ENCODE results near the gene MPLKIP. TPM values are rescaled to one million over a fixed set of nuclear protein-coding genes. Genes with fewer than 3 reads are reported as not detected.
"Not testable (repeated sequence)": the region's sequence is repeated elsewhere in the genome, so short reads cannot be mapped to it uniquely, and the experiment has no call there.

The MPLKIP gene
- polyA plus RNA-seq, 2 of the 4 experiments (the other 2 are of a cell fraction), result 32.2 to 46.0 TPM

DNA sequence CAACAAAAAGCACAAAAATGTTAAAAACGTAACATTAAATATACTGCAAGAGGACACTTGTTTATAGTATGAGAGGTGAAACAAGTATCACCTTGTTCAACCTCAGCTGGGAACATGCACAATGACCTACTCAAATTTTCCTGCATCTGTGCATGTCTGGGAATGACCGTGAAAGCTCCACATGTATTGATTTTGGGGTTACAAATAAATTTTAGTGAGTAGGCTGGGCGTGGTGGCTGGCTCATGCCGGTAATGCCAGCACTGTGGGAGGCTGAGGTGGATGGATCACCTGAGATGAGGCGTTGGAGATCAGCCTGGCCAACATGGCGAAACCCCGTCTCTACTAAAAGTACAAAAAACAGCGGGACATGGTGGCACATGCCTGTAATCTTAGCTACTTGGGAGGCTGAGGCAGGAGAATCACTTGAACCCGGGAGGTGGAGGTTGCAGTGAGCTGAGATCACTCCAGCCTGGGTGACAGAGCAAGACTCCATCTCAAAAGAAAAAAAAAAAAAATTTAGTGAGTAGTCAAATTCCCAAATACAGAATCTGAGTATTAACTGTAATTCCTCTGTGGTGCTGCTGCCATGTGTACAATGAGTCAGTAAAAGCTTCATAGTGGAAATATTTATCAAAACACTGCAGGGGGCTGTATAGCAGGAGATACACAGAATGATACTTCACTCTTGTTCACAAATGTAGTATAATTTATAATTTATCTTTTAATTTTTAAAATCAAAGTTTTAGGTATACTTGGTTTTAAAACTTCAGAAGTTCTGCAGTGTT lies 41.5 kb upstream of the MPLKIP start:
- Histone ChIP-seq H3K4me2 (no peak overlapping the region), H3K27ac (no peak overlapping the region), H3K4me1 (no peaks in the 10 kb centered on the region), H3K9me3 (no peaks in the 10 kb centered on the region), H3K4me3 (no peak overlapping the region)
- POLR2A ChIA-PET, result no interaction called here
- no peak for TF ChIP-seq ATOH8 (CRISPR knock-in tag; IDR thresholded peaks at IDR 0.05; ENCODE audit: low read depth)
- no peak for TF ChIP-seq NPAS2 (CRISPR knock-in tag; IDR thresholded peaks at IDR 0.05; ENCODE audit: borderline replicate concordance)
- no peak for TF ChIP-seq KDM5A (IDR thresholded peaks at IDR 0.05)
- TF ChIP-seq HMGXB4 (CRISPR knock-in tag; IDR thresholded peaks at IDR 0.05; ENCODE audit: borderline replicate concordance), result no peak
- TF ChIP-seq NFE2L2 (conservative IDR thresholded peaks at IDR 0.05; ENCODE audit: low read length), result no peak
- no peak for TF ChIP-seq HEYL (CRISPR knock-in tag; IDR thresholded peaks at IDR 0.05)
- no peak for TF ChIP-seq FOSL2 (IDR thresholded peaks at IDR 0.05)
- no peak for TF ChIP-seq FOSL2 (CRISPR knock-in tag; IDR thresholded peaks at IDR 0.05)
- no peak for TF ChIP-seq HDAC2 (IDR thresholded peaks at IDR 0.05)
- TF ChIP-seq ZNF302 (CRISPR knock-in tag; IDR thresholded peaks at IDR 0.05), result no peak
- TF ChIP-seq USF2 (IDR thresholded peaks at IDR 0.05), result no peak
- TF ChIP-seq, protein P1, sequence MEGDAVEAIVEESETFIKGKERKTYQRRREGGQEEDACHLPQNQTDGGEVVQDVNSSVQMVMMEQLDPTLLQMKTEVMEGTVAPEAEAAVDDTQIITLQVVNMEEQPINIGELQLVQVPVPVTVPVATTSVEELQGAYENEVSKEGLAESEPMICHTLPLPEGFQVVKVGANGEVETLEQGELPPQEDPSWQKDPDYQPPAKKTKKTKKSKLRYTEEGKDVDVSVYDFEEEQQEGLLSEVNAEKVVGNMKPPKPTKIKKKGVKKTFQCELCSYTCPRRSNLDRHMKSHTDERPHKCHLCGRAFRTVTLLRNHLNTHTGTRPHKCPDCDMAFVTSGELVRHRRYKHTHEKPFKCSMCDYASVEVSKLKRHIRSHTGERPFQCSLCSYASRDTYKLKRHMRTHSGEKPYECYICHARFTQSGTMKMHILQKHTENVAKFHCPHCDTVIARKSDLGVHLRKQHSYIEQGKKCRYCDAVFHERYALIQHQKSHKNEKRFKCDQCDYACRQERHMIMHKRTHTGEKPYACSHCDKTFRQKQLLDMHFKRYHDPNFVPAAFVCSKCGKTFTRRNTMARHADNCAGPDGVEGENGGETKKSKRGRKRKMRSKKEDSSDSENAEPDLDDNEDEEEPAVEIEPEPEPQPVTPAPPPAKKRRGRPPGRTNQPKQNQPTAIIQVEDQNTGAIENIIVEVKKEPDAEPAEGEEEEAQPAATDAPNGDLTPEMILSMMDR (IDR thresholded peaks at IDR 0.05), result no peak
- no peak for TF ChIP-seq ZC3H11A (IDR thresholded peaks at IDR 0.05)
- TF ChIP-seq CHD4 (IDR thresholded peaks at IDR 0.05; ENCODE audit: borderline replicate concordance), result no peak
- TF ChIP-seq EHF (CRISPR knock-in tag; IDR thresholded peaks at IDR 0.05), result no peak
- TF ChIP-seq POLR2AphosphoS2 (conservative IDR thresholded peaks at IDR 0.05; ENCODE audit: low read length), result no peak
- TF ChIP-seq HOXB13 (CRISPR knock-in tag; IDR thresholded peaks at IDR 0.05; ENCODE audit: low read depth), result no peak
- no peak for TF ChIP-seq RNF2 (IDR thresholded peaks at IDR 0.05; ENCODE audit: borderline replicate concordance, low read depth)
- ATAC-seq, result 0 out of 6 replicates have a peak, but pooled peaks of 1 of the 2 experiments have one; percentile 43
- CTCF ChIA-PET, result no interaction called here
- no peak for DNase-seq (ENCODE audit: low read depth in 1 of 2, low spot score in 1 of 2)
- WGBS (ENCODE audit: missing lambda C conversion rate), result 64% methylated on average over 9 of the region's 9 CpGs
- no peak for FAIRE-seq

DNA sequence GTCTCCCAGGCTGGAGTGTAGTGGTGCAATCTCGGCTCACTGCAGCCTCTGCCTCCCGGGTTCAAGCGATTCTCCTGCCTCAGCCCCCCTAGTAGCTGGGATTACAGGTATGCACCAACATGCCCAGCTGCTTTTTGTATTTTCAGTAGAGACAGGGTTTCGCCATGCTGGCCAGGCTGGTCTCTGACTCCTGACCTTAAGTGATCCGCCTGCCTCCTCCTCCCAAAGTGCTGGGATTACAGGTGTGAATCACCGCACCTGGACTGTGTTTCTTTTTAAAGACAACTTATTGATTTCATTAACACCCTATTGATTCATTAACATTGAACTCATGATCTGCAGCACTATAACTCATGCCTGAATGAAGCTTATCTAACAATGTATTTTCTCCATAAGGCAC lies 40.8 kb upstream of the MPLKIP start:
- DNase-seq (ENCODE audit: low read depth in 1 of 2, low spot score in 1 of 2); H3K9me3 ChIP-seq; H3K27ac ChIP-seq; H3K4me3 ChIP-seq; CTCF ChIA-PET; H3K4me2 ChIP-seq; FAIRE-seq; ATAC-seq; H3K4me1 ChIP-seq; POLR2A ChIA-PET: not testable (repeated sequence)
- WGBS (ENCODE audit: missing lambda C conversion rate), result 55% methylated on average over 6 of the region's 6 CpGs

DNA sequence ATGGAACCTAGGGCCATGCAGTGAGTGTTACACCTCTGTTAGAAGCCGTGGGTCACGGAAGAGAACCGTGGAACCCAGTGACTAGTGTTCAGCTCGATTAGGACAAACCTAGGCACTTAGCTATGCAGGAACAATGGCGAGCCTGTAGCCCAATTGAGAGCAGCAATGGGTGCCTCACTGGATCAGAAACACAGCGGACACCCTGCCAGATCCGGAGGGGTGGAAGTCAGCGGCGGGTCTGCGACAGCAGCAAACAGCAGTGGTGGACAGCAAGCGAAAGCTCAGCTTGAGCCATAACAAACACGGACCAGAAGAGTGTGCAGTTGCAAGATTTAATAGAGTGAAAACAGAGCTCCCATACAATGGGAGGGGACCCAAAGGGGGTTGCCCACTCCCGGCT lies 38.7 kb upstream of the MPLKIP start:
- POLR2A ChIA-PET, result not testable (repeated sequence)
- WGBS (ENCODE audit: missing lambda C conversion rate), result 52% methylated on average over 13 of the region's 13 CpGs

GRCh38 chr7:40168266-40168665 lies 33.8 kb upstream of the MPLKIP start:
- ATAC-seq; FAIRE-seq; H3K4me2 ChIP-seq; H3K4me1 ChIP-seq; POLR2A ChIA-PET; DNase-seq (ENCODE audit: low read depth in 1 of 2, low spot score in 1 of 2); H3K9me3 ChIP-seq; H3K4me3 ChIP-seq; CTCF ChIA-PET; H3K27ac ChIP-seq: not testable (repeated sequence)
- 38% methylated on average over 3 of the region's 3 CpGs for WGBS (ENCODE audit: missing lambda C conversion rate)

More for the DNA sequence above, 38.7 kb upstream of the MPLKIP start:
- H3K9me3 ChIP-seq; H3K4me3 ChIP-seq; H3K4me1 ChIP-seq; H3K27ac ChIP-seq; H3K4me2 ChIP-seq; DNase-seq (ENCODE audit: low read depth in 1 of 2, low spot score in 1 of 2); FAIRE-seq; ATAC-seq: not testable (repeated sequence)
- CTCF ChIA-PET, result interaction anchor here (1.9 kb wide), 1 partner anchor 36 kb away, joined by 4 read pairs; no protein-coding TSS in a partner anchor

Measured in A549 (cell line).